Upper lobe of left lung (tissue), 4 donors: ENCODE results near the gene MYO16.

Experiments
- EP300 ChIP-seq, 4 donors: sonication (generic); formaldehyde crosslinking; IDR thresholded peaks; one replicate each; pipeline ENCODE4 v1.5.1; 2017; ENCODE audit warnings: antibody characterized with exemption in 4 of 4, control low read depth in 2 of 4
- POLR2A ChIP-seq, 4 donors: fragments of 450-650 bp; IDR thresholded peaks; one replicate each; pipeline ENCODE4 v1.5.1; 2016 to 2017; ENCODE audit warnings: antibody characterized with exemption in 4 of 4, mild to moderate bottlenecking in 2 of 4

GRCh38 chr13:108663710-108664109, 34.3 kb downstream of the MYO16 start:
- no peak for TF ChIP-seq POLR2A (IDR thresholded peaks at IDR 0.05)
- TF ChIP-seq EP300 (IDR thresholded peaks at IDR 0.05), result no peak
